Inferior parietal cortex (tissue), 1 donor: ENCODE measurements around the gene GPRC5A.

Experiments
- DNase-seq: peaks from one replicate; pipeline ENCODE4 v3.0.0-alpha.2; 2016; ENCODE audit errors: extremely low spot score

The GPRC5A gene

DNA sequence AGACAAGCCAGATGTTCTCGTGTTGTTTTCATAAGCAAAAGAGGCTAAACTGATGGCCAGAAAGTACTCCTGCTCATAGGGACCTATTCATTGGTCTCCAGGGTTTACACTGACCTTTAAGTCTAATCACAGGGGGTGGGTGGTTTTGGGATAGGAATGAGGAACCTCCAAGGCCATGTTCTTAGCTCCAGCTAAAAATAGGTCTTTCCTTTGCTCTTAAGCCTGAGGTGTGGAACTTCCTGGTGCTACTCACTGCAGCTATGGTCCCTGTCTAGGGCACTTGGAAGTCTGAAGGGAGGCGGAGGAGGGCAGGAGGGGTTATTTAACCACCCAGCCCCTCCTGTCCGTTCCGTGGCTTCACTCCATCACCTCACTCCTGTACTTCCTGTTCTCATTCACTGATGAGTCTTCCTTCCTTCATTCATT is 18.6 kb downstream of the GPRC5A start:
- no peak for DNase-seq

DNA sequence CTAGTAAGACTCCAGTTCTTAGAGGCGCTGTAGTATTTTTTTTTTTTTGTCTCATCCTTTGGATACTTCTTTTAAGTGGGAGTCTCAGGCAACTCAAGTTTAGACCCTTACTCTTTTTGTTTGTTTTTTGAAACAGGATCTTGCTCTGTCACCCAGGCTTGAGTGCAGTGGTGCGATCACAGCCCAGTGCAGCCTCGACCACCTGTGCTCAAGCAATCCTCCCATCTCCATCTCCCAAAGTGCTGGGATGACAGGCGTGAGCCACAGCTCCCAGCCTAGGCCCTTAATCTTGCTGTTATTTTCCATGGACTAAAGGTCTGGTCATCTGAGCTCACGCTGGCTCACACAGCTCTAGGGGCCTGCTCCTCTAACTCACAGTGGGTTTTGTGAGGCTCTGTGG is 21.3 kb downstream of the GPRC5A start:
- no peak for DNase-seq

DNA sequence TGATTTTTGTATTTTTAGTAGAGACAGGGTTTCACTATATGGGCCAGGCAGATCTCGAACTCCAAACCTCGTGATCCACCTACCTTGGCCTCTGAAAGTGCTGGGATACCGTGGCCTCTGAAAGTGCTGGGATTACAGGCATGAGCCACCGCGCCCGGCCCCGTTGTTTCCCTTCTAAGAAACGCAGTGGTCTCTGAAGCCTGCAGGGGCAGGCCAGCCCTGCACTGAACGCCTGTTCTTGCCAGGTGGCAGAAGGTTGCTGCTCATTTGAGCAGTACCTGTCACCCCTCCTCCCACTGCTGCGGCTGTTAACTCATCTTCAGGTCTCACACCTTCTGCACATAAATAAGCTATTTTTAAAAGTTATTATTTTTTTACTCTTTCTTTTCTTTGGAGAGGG is 24.3 kb downstream of the GPRC5A start:
- no peak for DNase-seq

DNA sequence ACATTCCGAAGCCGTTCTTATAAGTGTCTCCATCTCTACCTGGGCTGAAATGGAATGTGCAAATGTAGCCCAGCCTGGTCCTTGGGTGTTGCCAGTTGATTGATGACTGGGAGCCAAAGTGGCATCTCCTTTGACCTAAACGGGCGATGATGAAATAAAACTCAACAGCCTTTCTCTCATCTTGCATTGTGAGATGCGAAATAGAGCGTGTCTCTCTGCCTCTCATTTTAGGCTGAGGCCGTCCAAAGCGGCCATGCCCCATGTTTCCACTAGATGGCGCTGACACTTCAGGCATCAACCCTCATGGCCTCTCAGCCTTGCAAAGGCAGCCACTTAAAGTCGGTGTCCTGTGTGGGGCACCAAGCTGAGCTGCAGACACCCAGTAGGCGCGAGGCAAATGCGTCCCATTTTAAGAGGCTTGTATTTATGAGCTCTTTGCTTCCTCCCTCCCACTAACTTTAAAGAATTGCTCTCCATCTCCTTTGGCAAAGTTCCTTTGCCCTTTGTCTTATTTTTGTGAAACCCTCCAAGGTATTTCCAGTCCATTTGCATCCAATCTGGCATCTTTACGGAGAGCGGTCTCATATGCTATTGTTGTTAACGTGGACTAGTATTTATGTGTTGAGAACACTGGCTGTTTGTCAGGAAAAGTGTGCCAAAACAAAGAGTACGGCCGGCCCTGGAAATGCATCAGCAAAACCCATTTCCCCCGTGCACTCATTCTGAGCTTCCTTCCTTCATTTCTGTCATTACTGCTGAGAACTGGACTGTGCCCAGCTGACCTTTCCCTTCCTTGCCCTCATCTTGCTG is 25.0 kb downstream of the GPRC5A start:
- DNase-seq, result peak; percentile 98

DNA sequence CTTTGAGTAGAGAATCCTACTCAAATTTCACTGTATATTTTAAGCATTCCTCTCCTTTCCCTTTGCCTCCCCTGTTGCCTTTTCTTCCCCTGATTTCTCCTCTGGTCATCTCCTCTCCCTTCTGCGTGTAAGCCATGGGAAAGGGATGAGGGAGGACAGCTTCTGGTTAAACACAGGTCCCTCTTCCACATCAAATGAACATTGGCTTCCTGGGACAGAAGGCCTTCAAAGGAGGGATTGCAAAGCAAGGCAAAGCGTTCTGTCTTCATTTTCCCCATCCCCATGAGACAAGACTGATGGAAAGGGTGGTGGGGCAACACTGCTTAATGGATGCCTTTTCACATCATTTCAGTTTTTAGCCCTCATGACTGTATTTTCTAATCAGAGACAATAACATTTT is 26.2 kb downstream of the GPRC5A start:
- DNase-seq, result no peak

DNA sequence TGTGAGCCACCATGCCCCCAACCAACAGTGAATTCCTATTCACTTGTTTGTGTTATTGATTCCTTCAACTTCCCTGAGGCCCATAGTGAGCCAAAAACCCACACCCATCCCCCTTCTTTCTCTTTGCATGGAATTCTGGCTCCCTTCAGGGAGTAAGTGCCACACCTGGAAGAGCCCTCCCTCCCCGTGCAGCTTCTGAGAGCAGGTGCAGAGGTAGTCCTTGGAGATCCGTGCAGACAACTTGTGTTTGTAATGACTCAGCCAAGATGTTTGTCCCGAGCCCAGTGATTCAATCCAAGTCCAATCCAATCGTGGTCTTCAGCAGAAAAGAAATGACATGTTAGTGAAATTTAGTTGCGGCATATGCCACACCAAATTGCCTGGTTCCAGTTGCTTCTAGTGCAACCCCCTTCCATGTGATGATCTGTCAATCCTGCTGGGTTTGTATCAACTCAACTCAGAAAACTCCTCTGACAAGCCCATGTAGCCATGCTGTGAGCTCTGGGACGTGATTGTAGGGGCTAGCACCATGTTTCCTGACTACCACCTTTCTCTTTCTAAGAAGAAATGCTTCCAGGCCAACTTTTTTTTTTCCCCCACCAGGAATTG is 27.5 kb downstream of the GPRC5A start:
- no peak for DNase-seq

DNA sequence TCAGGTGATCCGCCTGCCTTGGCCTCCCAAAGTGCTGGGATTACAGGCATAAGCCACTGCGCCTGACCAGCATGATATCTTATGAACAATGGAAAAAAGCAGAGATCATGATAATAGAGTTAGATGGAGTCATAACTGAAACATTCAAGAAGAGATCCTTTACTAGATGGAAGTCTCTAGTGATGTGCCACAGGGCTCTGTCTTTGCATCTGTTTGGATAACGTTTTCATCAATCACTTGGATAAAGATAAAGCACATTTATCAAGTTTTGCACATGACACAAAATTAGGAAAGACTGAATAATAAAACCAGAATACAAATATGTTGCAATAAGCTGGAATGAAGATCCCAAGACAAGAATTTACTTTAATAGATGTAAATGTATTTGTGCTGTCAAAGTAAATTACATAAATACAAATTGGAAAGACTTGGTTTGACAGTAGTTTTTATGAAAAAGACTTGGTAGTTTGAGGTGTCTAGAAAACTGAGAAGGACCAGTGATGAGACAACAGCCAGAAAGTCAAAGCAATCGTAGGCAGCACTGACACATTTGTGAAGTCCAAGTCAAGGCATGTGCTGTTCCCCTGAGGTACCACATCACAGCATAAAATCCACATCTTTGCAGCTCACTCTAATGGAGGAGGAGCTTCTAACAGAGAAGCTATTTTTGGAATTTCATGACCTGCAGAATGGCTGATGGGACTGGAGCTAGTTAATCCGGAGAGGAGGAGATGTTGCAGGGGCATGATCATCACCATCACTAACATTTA is 28.5 kb downstream of the GPRC5A start:
- DNase-seq, result no peak

DNA sequence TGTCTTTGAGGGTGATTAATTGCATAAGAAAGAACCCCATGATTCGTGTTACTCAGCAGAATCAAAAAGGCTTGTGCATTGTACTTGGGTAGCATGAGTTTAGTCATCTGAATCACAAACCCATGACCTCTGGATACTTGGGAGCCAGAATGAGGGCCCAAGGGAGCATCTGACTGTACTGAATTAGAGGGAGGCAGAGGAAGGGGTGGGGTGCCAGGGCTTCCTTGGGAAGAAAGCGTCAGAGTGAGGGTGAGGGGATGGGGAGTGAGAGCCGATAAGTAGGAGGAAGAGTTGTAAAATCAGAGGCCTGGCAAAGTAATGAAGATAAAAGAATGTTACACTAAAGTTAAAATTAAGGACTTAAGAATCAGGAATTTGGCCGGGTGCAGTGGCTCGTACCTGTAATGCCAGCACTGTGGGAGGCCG is 30.8 kb downstream of the GPRC5A start:
- DNase-seq, result no peak

DNA sequence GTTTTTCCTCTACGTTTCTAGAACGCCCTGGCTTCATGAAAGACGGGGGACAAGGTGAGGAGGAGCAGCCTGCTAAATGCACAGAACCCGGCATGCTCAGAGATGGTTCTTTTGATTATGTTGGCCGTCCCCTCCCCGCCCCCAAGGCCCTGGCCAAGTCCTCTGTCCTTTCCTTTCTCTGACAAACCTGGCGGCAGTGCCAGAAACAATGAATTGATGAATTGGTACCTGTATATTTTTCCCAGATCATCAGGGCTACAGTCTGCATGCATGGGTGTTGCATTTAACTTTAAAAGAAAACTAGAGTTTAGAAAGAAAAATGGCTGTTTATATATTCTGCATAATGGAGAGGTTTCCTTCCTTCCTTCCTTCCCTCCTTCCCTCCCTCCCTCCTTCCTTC is 31.6 kb downstream of the GPRC5A start:
- no peak for DNase-seq

DNA sequence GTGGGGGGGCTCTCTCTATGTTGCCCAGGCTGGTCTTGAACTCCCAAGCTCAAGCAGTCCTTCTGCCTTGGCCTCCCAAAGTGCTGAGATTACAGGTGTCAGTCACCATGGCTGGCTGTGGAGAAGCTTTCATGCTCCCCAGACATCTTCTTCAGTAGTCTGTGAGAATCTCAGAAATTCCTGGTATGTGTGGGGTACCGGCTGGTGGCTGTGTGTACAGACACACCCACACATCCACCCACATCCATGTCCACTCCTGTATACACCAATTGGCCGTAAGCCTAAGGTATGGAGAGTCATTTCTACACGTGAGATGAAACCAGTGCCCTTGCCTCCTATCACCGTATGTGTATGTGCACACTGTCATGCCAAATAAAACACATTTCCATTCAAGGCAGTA is 32.8 kb downstream of the GPRC5A start:
- no peak for DNase-seq

DNA sequence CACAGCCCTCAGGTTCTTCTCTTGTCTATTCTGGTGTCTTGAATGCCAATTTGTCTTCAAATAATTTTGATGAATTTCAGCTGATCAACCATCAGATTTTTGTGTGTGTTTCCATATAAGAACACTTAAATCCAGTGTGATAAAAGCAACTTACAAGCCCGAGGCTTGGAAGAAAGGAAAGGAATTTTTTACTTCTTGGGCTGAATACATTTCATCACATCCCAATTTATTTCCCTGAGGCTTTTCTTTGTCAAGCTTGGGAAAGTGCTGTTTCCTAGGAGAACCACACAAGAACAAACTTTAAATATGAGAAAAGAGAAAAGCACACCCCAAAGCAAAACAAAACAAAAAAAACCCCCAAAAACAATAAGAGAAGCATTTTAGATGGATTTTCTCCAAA is 34.0 kb downstream of the GPRC5A start:
- no peak for DNase-seq

DNA sequence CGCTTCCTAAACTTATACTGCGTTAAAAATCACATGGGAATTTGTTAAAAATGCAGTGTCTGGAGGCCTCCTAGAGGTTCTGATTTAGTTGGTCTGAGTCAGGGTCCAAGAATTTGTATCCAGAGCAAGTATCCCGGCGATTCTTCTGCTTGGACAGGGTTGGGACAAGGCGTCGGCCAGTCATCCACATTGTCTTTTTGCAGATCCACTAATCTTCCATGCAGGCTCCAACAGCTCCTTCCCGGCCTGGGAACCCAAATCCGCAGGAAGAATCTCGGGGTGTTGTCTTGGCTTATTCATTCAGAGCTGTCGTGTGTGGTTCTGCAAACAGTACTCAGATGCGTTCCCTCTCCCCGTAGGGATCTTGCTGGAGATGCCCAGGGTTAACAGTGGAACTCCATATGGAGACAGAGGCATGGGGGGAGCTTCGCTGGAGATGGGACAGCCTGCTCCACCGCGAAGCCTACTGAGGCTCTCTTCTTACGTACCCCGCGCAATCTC is 35.3 kb downstream of the GPRC5A start:
- no peak for DNase-seq

DNA sequence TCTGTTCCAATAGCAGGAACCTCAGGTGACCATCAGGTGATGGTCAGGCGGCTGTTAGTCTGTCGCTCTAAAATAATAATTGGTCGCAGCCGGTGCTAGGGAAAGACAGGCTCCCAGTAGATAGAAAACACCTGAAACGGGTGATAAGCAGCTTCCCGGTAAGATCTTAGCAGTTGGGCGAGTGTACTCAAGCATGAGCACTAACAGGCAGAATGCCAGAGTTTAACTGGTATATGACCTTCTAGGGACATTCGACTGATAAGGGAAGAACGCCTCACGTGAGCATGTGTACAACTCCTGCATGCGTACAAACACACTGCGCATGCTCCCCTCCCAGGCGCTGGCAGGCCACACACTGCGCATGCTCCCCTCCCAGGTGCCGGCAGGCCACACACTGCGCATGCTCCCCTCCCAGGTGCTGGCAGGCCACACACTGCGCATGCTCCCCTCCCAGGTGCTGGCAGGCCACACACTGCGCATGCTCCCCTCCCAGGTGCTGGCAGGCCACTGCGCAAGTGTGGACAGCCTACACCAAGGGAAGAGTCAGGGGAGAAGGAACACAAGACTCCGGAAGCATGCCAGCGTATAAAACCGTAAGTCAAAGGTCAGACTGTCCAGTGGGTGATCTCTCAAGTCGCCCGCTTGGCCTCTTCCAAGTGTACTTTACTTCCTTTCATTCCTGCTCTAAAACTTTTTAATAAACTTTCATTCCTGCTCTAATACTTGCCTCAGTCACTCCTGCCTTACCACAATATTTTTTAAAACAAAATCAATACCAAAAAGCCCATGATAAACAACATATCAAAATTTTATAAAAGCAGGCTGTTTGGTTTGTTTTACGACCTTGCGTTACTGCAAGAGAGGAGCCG is 36.1 kb downstream of the GPRC5A start:
- DNase-seq, result no peak

DNA sequence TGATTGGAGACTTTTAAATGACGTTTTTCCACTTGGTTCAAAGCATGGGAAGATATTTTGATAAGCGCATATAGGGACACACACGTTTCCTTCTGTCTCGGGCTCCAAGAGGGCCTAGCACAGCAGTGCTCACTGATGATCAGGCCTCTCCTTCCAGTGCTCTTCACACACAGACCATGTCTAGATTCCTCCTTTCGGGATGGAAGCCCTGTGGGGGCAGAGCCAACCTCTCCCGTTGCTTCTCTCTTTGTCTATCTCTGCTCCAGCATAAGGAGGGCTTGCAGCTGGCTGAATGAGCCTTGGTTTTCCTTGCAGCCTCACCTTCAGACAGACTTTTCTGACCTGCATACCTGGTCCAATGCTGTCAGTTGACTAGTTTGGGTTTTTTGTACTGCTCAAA is 38.3 kb downstream of the GPRC5A start:
- DNase-seq, result no peak

DNA sequence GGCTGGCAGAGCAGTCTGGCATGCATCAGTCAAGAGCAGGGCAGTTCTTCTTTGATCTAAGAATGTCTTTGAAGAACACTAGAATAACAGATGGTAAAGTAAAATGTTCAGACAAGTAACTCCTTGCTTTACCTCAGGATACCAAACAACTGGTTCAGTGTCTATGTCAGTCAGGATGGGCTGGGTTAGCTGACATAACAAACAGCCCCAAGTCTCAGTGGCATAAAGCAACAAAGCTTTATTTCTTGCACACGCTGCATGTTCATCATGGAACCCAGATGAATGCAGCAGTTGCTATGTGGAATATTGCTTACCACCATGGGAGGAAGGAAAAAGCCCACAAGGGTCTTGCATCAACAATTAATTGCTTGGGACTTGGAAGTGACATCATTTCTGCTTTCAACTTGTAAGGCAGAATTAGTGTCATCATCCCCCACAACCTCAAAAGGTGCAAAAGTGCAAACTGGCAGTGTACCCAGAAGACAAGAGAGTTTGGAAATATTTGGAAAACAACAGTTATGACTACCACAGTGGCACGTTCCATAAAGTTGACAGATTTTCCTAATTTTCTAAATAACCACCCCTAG is 39.4 kb downstream of the GPRC5A start:
- DNase-seq, result no peak

DNA sequence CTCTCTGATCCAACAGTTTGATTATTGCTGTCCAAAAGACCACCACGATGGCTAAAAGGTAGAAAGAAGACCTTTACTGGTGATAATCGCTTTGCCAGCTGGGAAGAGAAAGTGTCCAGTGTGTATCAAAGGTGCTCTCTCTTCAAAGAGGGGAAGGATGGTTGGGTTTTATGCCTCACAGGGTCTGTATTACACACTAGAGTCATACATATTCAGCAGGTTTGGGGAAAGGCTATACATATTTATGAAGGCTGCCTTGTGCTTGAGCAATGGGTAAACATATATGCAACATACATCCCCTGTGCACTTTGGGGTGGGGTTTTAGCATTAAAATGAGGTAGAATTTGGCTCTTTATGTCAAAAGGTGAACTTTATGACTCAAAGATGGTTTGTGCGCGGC is 42.4 kb downstream of the GPRC5A start:
- DNase-seq, result no peak

DNA sequence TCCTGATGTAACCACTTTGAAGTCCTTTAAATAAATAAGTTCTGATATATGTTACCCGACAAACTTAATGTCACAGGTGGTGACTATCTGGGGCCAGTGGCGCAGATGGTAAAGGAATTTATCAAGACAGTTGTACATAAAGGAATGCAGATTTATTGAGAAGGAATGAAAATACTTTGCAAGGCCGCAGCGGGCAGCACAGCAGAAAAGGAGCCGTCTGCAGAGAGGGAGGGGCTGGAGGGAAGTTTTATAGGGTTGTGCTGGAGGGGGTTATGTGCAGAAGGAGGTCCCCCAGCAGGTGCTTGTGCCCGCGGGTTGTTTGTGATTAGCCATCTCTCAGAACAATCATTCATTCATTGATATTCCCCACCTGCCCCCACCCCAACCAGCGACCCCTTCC is 43.2 kb downstream of the GPRC5A start:
- DNase-seq, result no peak

DNA sequence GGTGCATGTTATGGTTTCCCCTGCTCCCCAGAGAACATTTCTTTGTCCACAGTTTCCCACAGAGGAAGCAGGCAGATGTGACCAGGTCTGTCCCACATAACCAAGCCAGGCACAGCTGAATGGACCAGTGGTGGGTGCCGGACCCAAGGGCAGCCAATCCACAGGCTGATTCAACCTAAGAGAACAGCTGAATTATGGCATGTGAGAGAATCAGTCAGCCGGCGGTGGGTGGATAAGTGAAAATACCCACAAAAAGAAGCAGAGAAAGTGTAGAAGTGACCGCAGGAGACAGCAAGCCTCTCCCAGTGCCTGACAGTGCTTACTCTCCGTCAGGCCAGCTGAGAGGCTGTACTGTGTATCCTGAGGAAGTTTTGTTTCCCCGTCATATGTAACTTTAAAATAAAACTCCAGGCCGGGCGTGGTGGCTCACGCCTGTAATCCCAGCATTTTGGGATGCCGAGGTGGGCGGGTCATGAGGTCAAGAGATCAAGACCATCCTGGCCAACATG is 45.7 kb downstream of the GPRC5A start:
- DNase-seq, result no peak

DNA sequence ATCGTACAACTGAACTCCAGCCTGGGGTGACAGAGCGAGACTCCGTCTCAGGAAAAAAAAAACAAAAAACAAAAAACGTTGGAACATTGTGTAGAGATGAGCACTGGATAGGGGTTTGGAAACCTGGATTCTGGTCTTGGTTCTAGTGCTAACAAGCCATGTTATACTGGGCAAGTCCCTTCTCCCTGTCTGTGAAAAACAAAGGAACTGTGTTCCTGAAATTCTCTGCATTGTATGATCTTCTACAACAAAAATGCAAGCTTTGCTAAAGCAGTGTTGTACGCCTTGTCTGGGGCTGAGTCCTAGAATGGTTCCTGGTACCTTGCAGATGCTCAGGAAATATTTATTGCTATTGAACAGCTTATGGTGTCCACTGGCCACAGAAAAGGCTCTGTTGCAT is 47.2 kb downstream of the GPRC5A start:
- DNase-seq, result no peak

DNA sequence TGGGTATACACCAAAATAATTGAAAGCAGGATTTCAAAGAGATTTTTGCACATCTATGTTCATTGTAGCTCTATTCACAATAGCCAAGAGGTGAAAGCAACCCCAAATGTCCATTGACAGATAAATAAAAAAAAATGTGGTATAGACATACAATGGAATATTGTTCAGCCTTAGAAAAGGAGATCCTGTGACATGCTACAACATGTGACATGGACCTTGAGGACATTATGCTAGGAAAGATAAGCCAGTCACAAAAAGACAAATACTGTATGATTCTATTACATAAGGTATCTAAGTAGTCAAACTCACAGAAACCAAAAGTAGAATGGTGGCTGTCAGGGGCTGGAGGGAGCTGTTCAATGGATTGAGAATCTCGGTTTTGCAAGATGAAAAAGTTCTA is 48.5 kb downstream of the GPRC5A start:
- DNase-seq, result no peak
